OCI-LY7 (cell line): Measurements from ENCODE around the gene MARCHF2.

ENCODE experiments used
- CTCF ChIP-seq: fragments of 200-600 bp; sonication (generic); conservative IDR thresholded peaks from 2 replicates; pipeline ENCODE4 v1.5.1; 2014; ENCODE audit warnings: mild to moderate bottlenecking, antibody characterized with exemption, low read length, moderate library complexity, mixed read lengths
- EZH2phosphoT487 ChIP-seq: fragments of 200-600 bp; sonication (generic); IDR thresholded peaks from 2 replicates; pipeline ENCODE4 v1.6.1; 2018; ENCODE audit warnings: low read depth, borderline replicate concordance, mild to moderate bottlenecking, mixed run types, antibody characterized with exemption, low read length, moderate library complexity, mixed read lengths

- TF ChIP-seq CTCF (no peak), EZH2phosphoT487 (no peak)
These were observed 507 bp downstream of the MARCHF2 start for GRCh38 chr19:8413629-8413995.
